GM10266 (cell line): ENCODE results near the gene ZNF343.

ENCODE experiments used
- DNase-seq: peaks from one replicate; pipeline ENCODE4 v3.0.0; 2012; ENCODE audit errors: extremely low spot score
- TF ChIP-seq, protein P1 (sequence below): IDR thresholded peaks from 2 replicates; pipeline ENCODE4 v1.5.1; 2012; ENCODE audit warnings: mild to moderate bottlenecking, low read depth; ENCODE audit not compliant: control insufficient read depth, insufficient read depth; ENCODE audit errors: missing control alignments

The ZNF343 gene

DNA sequence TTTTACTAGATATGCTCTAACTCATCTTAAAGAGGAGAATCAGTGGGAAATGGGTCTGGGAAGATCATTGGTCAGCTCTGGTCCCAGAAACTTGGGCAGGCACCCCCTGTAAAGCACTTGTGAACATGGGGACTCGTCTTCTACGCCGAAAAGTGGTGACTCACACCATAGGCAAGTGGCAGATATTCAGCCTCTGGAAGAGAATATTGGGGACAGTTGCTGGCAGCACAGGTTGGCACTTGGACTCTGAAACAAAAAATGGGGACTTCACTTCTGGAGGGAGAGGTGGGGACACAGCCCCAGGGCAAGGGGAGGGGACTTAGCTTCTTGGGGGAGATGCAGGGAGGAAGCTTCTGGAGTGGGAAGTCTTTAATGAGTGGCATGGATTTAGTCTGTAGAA is 11.9 kb upstream of the ZNF343 start:
- DNase-seq: no peak
- TF ChIP-seq, protein P1, sequence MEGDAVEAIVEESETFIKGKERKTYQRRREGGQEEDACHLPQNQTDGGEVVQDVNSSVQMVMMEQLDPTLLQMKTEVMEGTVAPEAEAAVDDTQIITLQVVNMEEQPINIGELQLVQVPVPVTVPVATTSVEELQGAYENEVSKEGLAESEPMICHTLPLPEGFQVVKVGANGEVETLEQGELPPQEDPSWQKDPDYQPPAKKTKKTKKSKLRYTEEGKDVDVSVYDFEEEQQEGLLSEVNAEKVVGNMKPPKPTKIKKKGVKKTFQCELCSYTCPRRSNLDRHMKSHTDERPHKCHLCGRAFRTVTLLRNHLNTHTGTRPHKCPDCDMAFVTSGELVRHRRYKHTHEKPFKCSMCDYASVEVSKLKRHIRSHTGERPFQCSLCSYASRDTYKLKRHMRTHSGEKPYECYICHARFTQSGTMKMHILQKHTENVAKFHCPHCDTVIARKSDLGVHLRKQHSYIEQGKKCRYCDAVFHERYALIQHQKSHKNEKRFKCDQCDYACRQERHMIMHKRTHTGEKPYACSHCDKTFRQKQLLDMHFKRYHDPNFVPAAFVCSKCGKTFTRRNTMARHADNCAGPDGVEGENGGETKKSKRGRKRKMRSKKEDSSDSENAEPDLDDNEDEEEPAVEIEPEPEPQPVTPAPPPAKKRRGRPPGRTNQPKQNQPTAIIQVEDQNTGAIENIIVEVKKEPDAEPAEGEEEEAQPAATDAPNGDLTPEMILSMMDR: no peak

DNA sequence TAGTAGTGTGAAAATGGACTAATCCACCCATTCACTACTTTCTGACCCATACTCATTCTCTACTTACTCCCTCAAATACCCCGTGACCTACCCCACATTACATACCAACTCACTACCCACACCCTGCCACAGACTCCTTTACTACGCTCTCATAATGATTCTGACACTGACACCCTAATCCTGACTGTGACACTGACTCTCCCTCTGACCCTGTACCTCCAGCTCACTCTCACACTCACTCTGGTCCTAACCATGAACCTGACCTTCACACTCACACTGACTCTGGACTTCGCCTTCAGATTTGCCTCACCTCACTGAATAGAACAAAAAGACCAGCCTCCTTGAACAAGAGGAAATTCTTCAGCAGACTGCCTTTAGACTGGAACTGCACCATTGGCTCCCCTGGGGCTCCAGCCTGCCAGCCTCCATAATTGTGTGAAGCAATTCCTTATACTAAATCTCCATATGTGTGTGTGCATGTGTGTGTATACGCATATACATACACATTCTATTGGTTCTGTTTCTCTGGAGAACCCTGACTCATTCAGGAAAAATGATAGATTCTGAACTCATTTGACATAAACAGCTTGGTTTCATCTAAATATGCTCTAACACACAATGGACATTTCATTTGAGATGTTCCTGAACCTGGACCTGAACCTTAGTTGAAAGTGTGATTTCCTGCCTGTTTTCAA is 10.5 kb upstream of the ZNF343 start:
- TF ChIP-seq, protein P1: no peak
- DNase-seq: no peak

DNA sequence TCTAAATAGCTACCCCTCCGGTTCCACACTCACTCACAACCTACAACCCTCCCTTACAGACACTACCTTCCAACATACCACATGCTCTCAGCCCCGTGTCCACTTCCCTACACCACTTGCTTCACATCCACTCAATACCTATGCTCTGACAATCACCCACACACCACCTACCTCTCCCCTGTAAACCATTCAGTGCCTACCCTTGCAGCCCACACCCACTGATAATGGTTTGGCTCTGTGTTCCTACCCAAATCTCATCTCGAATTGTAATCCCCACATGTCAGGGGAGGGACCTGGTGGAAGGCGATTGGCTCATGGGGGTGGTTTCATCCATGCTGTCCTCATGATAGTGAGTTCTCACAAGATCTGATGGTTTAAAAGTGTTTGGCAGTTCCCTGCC is 9.8 kb upstream of the ZNF343 start:
- TF ChIP-seq, protein P1: no peak
- DNase-seq: no peak

DNA sequence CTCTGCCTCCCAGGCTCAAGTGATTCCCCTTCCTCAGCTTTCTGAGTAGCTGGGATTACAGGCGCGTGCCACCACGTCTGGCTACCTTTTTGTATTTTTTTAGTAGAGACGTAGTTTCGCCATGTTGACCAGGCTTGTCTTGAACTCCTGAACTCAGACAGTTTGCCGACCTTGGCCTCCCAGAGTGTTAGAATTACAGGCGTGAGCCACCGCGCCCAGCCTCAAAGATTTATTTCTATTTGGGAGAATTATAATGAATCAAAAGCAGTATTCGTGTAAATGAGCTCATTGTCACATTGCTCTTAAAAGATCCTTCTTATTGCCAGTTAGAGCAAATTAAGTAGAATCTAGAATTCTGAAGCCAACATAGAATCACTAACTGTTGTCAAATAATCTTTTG is 9.4 kb upstream of the ZNF343 start:
- DNase-seq: no peak
- TF ChIP-seq, protein P1: no peak

DNA sequence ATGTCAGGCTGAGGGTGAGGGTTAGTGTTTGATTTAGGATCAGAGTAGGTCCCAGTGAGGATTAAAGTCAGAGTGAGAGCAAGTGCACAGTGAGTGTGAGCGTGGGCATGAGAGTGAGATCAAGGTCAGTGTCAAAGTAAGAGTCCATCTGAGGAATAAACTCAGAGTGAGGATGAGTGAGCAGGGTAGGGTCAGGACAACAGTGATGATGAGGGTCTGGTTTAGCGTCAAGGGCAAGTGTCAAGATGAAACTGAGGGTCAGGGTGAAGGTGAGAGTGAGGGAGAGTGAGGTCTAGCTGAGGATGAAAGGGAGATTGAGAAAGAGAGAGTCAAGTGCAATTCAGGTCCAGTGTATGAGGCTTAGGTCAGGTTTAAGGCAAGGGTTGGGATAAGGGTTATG is 7.7 kb upstream of the ZNF343 start:
- TF ChIP-seq, protein P1: no peak
- DNase-seq: no peak

DNA sequence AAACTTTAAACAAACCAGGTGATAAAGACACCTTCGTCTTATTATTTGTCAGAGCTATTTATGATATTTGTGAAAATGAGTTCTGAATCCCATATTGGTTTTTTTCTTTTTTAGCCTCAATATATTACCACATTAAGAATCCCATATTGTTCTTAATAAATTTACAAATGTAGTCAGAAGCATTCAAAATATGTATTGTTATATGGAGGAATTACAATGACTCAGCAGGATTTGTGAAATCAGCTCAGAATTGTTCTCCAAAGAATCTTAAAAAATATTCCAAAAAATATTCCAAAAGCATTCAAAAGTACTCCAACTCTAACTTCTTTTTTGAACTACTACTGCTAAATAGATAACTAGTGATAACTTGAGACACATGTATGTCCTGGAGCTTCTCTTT is 6.5 kb upstream of the ZNF343 start:
- TF ChIP-seq, protein P1: no peak
- DNase-seq: no peak

DNA sequence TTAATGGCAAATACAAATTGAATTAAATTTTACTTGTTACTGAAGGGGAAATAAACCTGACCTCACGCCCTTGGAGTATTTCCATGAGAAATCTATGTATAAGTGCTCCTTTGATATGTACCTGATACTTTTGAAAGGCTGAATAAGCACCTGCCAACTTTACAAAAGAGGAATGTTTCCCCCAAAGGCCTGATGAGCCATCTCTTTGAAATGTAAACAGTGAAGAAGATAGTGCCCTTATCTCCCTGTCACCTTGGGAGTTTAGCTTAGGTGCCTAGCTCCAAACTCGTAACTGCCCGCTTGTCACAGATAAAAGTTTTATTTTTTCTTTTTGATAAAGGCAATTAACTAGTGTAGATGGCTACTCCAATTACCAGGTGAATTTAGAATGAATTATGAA is 1.1 kb upstream of the ZNF343 start:
- DNase-seq: no peak
- TF ChIP-seq, protein P1: no peak
